ENCODE measurements around the gene ACP5. TPM values are rescaled to one million over a fixed set of nuclear protein-coding genes. Genes with fewer than 3 reads are reported as not detected.

Gene ACP5
- total and polyA plus RNA-seq, 10 of the 15 experiments (the other 5 are each of a cell fraction or from before 2014, with no cell fraction given), result 1.0 to 73.4 (median 36.8) TPM

DNA sequence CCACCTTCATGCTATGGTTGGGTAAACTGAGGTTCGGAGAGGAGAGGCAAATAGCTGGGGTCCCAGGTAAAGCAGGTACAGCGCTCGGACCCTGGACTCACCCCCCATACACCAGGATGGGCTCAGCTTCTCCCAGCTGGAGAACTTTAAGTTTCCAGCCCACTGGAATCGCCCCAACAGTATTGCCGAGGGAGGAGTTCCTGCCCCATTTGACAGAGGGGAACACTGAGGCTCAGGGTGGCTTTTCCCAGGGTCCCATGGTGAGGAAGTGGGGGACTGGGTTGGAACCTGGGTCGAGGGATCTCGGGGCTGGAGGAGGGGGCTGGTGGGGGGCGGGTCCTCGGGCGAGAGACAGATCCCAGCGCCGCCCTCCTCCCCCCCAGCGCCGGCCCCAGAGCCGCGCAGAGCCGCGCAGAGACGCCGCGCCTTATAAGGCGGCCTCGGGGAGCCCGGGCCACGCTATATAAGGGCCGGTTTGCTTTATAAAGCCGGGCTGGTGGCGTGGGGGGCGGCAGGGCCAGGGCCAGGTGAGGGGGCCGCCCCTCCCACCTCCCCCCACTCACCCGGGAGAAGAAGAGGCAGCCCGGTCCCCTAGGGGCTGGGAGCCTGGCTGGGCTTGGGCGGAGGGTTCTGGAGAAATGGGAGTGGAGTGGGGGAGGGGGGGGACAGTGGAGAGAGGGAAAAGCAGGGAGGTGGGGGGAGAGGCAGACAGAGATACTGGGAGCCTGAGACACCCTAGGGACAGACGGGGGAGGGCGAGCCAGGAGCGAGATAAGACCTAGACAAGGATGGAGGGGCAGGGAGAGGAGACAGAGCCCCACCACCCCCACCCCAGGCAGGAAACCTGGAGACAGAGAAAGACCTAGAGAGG lies 37.7 kb downstream of the ACP5 start:
- Histone ChIP-seq H3K4me3 (no peak overlapping the region), H2AFZ (ENCODE audit: control insufficient read depth, low read depth, low read length) (no peak overlapping the region), H3K9ac (ENCODE audit: control insufficient read depth, insufficient read depth, low read length) (no peak overlapping the region), H3K4me2 (ENCODE audit: control insufficient read depth, insufficient read depth) (no peak overlapping the region), H3K4me1 (ENCODE audit: control insufficient read depth, insufficient read depth, low read length) (peaks cover 7% of the 10 kb centered on the region), H3K79me2 (ENCODE audit: control insufficient read depth, insufficient read depth, low read length) (no peaks in the 10 kb centered on the region), H3K27ac (ENCODE audit: control insufficient read depth, insufficient read depth) (no peak overlapping the region), H3K36me3 (ENCODE audit: control insufficient read depth in 2 of 2, insufficient read depth in 2 of 2, low read length in 1 of 2) (no peaks in the 10 kb centered on the region), H3K27me3 (replicated peaks in 1 of 2; ENCODE audit: control insufficient read depth in 2 of 2, insufficient read depth in 2 of 2, low read length in 1 of 2) (no peaks in the 10 kb centered on the region), H4K20me1 (ENCODE audit: control insufficient read depth, insufficient read depth) (no peaks in the 10 kb centered on the region), H3K9me3 (replicated peaks; ENCODE audit: control insufficient read depth, insufficient read depth, low read length) (no peaks in the 10 kb centered on the region)
- CTCF ChIA-PET, result no interaction called here
- FAIRE-seq (no peak), ATAC-seq (peak; percentile 55), DNase-seq (ENCODE audit: low read depth, low spot score) (no peak)
- RAD21 ChIA-PET (ENCODE audit: unreplicated experiment), result interaction anchor here (1.0 kb wide), 1 partner anchor 246 kb away, joined by 4 read pairs; no protein-coding TSS in a partner anchor
- SMC1A ChIA-PET (ENCODE audit: uncharacterized antibody, unreplicated experiment), result interaction anchor here (1.0 kb wide), 1 partner anchor 21 kb away, joined by 3 read pairs; no protein-coding TSS in a partner anchor
- TF ChIP-seq RUNX3 (IDR thresholded peaks at IDR 0.05; ENCODE audit: low read length) (no peak), SRF (IDR thresholded peaks at IDR 0.05; ENCODE audit: low read depth in 2 of 2, low read length in 2 of 2) (peak; percentile 72 to 85)
- WGBS (ENCODE audit: insufficient coverage, insufficient replicate concordance, low lambda C conversion rate, missing lambda C conversion rate), result 58% methylated on average over 27 of the region's 36 CpGs
- intact Hi-C loops (cut with micrococcal nuclease; ENCODE audit: unreplicated experiment), result no loop called here
- in situ Hi-C loops (cut with MboI), result no loop called here
- no TSS peak for BruUV-seq (replicated peaks)
- POLR2A ChIA-PET, result no interaction called here

DNA sequence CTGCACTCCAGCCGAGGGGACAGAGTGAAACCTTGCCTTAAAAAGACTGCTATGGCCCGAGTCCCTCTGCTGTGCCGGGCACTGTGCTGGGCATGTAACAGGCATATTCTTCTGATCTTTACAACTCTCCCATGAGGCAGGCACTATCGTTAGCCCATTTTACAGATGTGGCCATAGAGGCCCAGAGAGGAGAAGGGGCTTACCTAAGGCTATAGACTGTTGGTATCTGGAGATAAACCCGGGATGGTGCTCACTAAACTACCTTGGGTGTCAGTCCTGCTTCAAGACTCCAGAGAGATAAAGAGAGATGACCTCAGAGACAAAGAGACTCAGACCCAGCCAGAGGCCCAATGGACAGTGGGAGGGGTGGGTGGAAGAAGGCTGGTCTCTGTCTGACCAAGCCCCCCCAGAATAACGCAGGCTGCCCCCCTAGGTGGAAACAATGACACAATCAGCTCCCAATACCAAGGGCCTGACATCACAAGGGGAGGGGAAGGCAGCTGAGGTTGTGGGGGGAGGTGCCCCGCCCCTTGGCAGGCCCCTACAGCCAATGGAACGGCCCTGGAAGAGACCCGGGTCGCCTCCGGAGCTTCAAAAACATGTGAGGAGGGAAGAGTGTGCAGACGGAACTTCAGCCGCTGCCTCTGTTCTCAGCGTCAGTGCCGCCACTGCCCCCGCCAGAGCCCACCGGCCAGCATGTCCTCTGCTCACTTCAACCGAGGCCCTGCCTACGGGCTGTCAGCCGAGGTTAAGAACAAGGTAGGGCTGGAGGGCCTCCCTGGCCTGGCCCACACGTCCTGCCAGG lies 39.0 kb downstream of the ACP5 start, which contains the start of gene CNN1:
TSS of gene CNN1 (plus strand) at position 620 of the 805 bp plus-strand sequence. CDS start at position 697, 77 bp downstream.
- Histone ChIP-seq H3K9ac (ENCODE audit: control insufficient read depth, insufficient read depth, low read length) (no peak within 1 kb of the TSS), H3K4me1 (ENCODE audit: control insufficient read depth, insufficient read depth, low read length) (peaks cover 7% of the 10 kb centered on the region), H3K9me3 (replicated peaks; ENCODE audit: control insufficient read depth, insufficient read depth, low read length) (no peaks in the 10 kb centered on the region), H3K27ac (ENCODE audit: control insufficient read depth, insufficient read depth) (no peak within 1 kb of the TSS), H3K36me3 (ENCODE audit: control insufficient read depth in 2 of 2, insufficient read depth in 2 of 2, low read length in 1 of 2) (no peaks in the 10 kb centered on the region), H3K4me2 (ENCODE audit: control insufficient read depth, insufficient read depth) (no peak within 1 kb of the TSS), H3K27me3 (replicated peaks in 1 of 2; ENCODE audit: control insufficient read depth in 2 of 2, insufficient read depth in 2 of 2, low read length in 1 of 2) (no peaks in the 10 kb centered on the region), H2AFZ (ENCODE audit: control insufficient read depth, low read depth, low read length) (no peak within 1 kb of the TSS), H3K4me3 (no peak within 1 kb of the TSS), H3K79me2 (ENCODE audit: control insufficient read depth, insufficient read depth, low read length) (no peaks in the 10 kb centered on the region), H4K20me1 (ENCODE audit: control insufficient read depth, insufficient read depth) (no peaks in the 10 kb centered on the region)
- POLR2A ChIA-PET, result no interaction called here
- SMC1A ChIA-PET (ENCODE audit: uncharacterized antibody, unreplicated experiment), result interaction anchor here (1.1 kb wide), 1 partner anchor 10 kb away, joined by 3 read pairs; the partner anchor contains the start of gene ECSIT
- no TSS peak for BruUV-seq (replicated peaks)
- intact Hi-C loops (cut with micrococcal nuclease; ENCODE audit: unreplicated experiment) (no loop called here), in situ Hi-C loops (cut with MboI) (no loop called here)
- CTCF ChIA-PET, result no interaction called here
- DNase-seq (ENCODE audit: low read depth, low spot score), result no peak
- ATAC-seq, result no peak
- no peak for FAIRE-seq
- RAD21 ChIA-PET (ENCODE audit: unreplicated experiment), result interaction anchor here (1.0 kb wide), 1 partner anchor 245 kb away, joined by 4 read pairs; no protein-coding TSS in a partner anchor
- WGBS (ENCODE audit: insufficient coverage, insufficient replicate concordance, low lambda C conversion rate, missing lambda C conversion rate), result 58% methylated on average over 20 of the region's 21 CpGs
- TF ChIP-seq, protein P1, sequence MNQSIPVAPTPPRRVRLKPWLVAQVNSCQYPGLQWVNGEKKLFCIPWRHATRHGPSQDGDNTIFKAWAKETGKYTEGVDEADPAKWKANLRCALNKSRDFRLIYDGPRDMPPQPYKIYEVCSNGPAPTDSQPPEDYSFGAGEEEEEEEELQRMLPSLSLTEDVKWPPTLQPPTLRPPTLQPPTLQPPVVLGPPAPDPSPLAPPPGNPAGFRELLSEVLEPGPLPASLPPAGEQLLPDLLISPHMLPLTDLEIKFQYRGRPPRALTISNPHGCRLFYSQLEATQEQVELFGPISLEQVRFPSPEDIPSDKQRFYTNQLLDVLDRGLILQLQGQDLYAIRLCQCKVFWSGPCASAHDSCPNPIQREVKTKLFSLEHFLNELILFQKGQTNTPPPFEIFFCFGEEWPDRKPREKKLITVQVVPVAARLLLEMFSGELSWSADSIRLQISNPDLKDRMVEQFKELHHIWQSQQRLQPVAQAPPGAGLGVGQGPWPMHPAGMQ (IDR thresholded peaks at IDR 0.05; ENCODE audit: borderline replicate concordance), result no peak
- TF ChIP-seq SMAD5 (IDR thresholded peaks at IDR 0.05; ENCODE audit: low read depth) (no peak), FOXK2 (IDR thresholded peaks at IDR 0.05) (no peak), ASH2L (IDR thresholded peaks at IDR 0.05; ENCODE audit: borderline replicate concordance, low read depth) (no peak), NFXL1 (IDR thresholded peaks at IDR 0.05; ENCODE audit: borderline replicate concordance) (no peak), CBX5 (IDR thresholded peaks at IDR 0.05; ENCODE audit: low read depth) (no peak), POLR2A (IDR thresholded peaks at IDR 0.05; ENCODE audit: low read depth, low read length) (no peak), RUNX3 (IDR thresholded peaks at IDR 0.05; ENCODE audit: low read length) (no peak), ZNF217 (IDR thresholded peaks at IDR 0.05) (no peak), CHD4 (IDR thresholded peaks at IDR 0.05) (no peak)
- TF ChIP-seq, protein P2, sequence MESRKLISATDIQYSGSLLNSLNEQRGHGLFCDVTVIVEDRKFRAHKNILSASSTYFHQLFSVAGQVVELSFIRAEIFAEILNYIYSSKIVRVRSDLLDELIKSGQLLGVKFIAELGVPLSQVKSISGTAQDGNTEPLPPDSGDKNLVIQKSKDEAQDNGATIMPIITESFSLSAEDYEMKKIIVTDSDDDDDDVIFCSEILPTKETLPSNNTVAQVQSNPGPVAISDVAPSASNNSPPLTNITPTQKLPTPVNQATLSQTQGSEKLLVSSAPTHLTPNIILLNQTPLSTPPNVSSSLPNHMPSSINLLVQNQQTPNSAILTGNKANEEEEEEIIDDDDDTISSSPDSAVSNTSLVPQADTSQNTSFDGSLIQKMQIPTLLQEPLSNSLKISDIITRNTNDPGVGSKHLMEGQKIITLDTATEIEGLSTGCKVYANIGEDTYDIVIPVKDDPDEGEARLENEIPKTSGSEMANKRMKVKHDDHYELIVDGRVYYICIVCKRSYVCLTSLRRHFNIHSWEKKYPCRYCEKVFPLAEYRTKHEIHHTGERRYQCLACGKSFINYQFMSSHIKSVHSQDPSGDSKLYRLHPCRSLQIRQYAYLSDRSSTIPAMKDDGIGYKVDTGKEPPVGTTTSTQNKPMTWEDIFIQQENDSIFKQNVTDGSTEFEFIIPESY (IDR thresholded peaks at IDR 0.05), result no peak
